Fibroblast of skin of left quadriceps (primary cell): ENCODE measurements around the gene CCDC86.

Source experiments
- DNase-seq, 2 experiments: peaks; one replicate each; pipeline ENCODE4 v3.0.0-alpha.2; 2013; ENCODE audit warnings: low read depth in 2 of 2

The CCDC86 gene

DNA sequence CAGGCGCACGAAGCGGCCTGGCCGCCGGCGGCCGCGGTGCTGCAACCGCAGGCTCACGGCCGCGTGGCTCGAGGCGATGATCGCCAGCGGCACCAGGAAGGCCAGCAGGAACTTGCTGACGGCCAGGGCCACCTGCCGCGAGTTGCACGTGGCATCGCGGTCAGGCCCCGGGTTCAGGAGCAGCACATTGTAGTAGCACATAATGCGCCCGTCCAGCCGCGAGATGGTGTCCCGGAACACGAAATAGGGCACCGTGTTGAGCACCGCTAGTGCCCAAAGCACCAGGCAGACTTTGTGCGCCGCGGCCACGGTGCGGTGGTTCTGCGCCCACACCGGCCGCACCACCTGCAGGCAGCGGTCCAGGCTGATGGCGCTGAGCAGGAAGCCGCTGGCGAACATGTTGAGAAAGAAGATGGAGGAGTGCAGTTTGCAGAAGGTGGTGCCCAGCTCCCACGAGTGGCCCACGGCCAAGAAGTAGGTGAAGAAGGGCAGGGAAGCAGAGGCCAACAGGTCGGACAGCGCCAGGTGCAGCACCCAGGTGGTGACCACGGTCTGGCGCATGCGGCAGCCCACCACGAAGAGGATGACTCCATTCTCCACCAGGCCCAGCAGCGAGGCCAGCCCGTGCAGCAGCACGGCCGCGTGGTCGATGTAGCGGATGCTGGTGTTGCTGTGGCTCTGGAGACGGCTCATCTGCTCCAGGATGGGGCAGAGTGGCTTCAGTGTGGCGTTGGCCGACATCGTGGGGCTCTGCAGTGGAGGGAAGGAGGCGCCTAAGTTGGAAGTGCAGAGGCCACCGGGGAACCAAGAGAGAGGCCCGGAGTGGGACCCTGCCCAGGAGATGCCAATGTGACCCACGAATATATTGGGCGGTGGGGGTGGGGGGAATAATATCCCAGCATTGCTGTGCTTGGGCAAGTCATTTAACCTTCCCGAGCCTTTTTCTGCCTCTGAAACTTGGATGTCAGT, 11.4 kb downstream of the CCDC86 start:
- no peak for DNase-seq

DNA sequence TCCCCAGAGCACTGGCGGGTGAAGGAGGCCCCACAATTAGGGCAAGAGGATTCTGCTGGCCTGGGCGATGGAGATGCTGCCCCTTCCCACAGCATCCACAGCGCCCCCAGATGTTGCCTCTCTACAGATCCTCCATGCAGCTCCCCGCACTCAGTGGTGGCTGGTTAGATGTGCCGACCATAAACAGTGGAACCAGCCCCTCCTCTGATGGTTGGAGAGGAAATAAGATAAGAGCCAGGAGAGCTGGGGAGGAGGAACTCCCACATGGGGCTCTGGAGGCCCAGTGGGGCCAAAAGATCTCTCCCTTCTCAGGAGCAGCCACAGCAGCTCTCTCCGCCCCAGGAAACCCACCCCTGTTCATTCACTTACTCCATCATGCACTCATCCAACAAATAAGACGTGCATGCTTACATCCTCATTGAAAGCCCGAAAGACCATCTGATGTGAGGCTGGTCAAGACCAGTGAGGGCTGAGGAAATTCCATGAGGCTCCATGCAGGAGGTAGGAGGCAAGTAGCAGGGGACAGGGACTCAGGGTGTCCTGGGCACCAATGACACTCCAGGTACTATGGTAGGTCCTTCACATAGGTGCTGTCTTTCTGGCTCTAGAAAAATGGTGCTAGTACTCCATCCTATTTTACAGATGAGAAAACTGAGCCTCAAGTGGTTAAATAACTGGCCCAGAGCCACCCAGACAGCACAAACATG, 12.4 kb downstream of the CCDC86 start:
- no peak for DNase-seq

DNA sequence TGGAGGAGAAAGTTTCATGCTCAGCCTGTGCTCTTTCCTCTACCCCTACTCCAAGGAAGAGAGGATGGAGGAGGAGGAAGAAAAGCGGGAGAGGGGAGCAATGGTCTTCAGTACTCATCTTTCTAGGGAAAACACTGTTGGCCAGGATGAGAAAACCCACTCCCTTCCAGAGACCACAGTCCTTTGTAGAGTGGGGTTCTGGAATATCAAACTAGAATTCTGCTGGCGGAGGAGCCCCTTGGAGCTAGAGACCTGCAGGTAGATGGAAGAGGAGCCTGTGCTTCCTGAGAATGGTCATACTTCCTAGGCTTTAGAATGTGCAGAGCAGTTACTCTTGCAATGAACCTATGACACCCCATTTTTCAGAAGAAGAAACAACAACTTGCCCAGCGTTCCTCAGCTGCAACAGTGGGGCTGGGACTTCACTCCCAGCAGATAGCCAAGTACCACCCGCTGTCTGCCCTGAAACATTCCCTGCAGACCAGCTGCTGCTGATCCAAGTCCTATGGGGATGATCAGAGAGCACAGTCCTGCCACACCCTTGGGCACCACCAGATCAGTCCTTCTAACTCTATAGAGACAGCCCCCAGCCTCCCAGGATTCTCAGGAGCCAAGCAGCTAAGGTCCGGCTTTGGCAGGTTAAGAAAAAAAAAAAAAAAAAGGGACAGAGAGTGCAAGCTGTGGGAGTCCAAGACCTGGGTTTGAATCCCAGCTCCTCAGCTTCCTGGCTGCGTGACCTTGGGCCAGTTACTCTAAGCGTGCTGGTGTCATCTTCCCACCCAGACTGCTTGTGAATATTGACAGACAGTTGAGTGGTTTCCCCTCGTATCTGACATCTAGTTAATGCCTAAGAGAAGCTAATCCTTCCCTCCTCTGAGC, 13.2 kb downstream of the CCDC86 start:
- DNase-seq = no peak

DNA sequence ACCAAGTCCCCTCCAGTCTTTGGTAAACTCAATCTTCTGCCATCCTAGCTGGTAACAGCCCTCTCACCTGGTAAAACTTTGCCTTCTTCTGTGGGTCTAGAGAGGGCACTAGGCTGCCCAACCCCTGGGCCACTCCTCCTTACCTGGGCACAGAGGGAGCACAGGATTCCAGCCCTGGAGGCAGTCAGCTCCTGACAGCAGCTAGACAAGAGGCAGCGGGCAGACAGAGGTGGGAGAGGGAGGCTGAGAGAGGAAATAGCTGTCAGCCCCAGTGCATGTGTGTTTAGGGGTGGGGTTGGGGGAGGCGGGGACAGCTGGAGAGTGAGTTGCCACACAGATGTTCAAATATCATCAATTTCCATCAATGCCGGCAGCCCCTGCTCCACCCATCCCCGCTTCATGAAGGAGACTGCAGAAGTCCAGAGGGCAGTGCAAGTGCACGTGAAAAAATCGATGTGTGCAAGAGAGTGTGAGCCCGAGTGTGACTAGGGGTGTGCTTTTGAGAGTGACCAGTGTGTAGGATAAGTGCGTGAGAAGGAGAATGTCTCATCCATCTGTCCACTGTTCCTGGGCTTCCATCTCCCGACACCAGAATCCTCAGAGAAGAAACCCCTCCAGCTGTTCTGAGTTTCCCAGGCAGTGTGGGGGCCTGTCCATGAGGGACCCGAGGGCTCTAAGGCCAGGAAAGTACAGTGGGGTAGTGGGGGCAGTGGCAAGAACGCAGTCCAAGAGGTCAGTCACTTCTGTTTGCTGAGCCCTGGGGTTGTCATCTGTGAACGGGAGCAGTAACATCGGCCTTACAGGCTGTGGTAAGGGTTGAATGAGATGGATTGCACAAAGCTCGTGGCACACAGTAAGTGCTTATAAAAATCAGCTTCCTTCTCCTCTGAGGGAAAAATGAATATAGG, 14.1 kb downstream of the CCDC86 start, which contains the start of gene PTGDR2:
PTGDR2 (minus strand) TSS at position 225 of the 908 bp plus-strand sequence. CDS start 2,228 bp downstream, outside the sequence.
- DNase-seq = no peak

DNA sequence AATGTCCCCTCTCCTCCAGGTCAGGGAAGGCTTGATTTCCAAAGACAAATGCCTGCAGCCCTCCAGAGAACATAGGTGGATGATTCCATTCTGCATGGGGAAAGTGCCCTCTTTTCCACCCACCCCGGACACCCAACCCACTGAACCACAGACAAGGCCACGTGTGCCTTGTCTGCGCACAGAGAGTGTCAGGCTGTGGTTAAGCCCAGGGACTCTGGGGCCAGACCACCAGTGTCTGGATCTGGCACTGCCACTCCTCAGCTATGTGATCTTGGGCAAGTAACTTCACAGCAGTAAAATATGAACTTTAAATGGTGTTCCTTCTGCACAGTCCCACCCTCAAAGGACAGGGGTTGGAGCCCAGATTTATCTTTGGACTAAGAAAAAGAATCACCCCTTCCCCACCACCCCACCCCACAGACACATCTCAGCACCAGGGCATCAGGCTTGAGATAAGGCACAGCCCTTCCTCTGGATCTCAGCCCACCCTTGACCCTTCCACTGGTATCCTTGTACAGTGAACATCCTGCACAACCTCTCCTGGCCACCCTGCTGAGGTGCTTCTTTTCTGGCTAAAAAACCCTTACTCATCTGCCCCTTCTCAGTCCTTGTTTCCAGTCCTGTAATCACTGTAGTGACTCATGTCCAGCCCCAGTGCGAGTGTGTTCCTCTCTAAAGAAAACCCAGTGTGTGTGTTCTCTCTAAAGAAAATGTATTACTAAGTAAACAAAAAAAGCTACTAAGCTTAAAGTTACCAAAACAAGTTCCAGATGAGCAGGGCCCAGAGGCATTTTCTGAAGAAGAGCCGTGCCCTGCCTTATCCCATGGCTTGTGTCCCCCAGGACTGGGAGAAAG, 15.7 kb downstream of the CCDC86 start:
- DNase-seq = no peak

DNA sequence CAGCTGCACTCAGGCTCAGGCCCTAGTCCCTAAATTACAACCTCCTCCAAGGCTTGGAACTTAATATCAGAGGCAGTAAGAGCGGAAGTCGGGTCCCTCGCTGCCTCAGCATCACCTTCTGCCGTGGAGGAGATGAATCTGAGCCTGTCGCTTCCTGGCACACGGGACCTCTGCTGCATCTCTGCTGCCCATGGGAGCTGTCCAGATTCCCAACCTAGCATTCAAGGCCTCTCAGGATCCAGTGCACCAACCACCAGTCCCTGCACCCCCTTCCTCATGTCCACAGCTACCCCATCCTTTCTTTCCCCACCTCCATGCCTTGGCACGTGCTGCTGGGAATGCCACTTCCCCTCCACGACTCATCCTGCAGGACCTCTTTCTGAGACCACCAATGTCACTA, 16.3 kb downstream of the CCDC86 start:
- no peak for DNase-seq

DNA sequence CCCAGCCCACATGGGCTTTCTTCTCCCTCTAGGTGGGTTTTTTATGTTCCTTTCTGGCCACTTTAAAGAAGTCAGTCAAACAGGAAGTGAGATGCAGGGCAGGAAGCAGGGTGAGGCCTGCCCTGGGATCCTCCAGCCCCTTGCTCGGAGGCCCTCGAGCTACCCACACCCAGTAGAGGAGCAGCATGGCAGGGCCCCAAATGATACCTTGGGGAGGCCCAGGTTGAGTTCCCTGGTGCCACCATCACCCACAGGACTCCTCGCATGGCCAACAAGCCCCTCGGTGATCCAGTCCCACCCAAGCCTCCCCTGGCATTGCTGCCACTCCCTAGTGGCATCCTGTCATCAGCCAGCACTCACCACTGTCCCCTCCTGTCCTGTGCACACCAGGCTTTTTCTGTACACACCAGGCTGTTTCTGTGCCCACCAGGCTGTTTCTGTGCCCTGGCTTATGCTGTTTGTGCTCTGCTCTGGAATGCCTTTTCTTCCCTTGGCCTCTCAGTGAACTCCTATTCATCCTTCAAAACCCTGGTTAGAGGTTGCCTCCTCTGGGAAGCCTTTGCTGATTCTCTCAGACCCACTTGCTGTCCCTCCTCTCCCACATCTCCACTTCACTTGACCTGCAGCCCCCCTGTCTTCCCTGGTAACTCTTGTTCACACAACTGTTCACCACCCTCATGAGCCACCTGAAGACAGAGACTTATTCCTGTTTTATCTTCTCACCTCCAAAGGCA, 17.0 kb downstream of the CCDC86 start:
- DNase-seq = no peak

DNA sequence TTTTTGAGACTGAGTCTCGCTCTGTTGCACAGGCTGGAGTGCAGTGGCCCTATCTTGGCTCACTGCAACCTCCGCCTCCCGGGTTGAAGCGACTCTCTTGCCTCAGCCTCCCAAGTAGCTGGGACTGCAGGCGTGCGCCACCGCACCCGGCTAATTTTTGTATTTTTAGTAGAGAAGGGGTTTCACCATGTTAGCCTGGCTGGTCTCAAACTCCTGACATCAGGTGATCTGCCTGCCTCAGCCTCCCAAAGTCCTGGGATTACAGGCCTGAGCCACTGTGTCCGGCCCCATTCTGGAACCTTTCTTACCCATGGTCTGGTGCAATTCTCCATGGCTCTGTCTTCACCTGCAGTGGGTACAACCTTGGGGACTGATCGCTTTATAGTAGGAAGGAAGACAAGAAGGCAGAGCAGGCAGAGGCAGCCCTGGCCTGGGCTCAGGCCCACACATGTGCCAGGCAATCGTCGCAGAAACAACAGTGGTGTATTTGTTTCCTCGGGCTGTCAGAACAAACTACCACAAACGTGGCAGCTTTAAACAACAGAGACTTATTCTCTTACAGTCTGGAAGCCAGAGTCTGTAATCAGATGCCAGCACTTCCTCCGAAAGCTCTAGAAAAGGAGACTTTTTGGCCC, 17.8 kb downstream of the CCDC86 start:
- no peak for DNase-seq

DNA sequence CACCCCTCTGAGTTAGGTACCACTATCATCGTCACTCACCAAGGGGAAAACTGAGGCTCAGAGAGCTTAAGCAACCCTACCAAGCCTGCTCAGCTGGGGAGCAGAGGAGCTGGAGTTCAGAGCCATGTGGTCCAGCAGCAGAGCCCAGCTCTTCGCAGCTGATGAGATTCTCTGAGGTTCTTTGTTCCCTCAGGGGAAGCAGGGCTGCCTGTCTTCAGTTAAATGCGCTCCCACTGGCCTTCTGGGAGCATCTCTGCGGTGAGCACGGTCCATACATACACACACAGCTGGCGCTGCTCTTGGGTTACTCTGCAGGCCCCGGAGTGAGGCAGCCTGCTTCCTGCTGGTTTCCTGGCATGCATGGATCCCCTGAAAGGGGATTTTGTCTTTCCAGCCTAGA, 19.0 kb downstream of the CCDC86 start:
- DNase-seq = peak in 1 of 2 experiments; percentile 8

DNA sequence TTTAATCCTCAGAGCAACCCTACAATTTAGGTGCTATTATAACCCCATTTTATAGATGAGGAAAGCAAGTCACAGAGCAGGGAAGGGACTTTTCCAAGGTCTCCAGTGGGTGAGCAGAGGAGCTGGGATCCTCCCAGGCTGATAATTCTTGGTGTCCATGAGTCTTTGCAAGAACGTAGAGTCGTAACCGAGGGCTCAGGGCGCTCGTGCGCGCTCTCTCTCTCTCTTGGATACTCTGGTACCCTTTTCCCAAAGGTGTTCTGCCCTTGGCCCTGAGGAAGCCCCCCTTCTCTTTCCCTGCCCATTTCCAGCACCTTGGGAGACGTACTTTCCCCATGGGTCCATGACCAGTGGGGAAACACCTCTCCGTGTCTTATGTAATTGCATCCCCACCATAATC, 20.3 kb downstream of the CCDC86 start:
- DNase-seq = no peak

DNA sequence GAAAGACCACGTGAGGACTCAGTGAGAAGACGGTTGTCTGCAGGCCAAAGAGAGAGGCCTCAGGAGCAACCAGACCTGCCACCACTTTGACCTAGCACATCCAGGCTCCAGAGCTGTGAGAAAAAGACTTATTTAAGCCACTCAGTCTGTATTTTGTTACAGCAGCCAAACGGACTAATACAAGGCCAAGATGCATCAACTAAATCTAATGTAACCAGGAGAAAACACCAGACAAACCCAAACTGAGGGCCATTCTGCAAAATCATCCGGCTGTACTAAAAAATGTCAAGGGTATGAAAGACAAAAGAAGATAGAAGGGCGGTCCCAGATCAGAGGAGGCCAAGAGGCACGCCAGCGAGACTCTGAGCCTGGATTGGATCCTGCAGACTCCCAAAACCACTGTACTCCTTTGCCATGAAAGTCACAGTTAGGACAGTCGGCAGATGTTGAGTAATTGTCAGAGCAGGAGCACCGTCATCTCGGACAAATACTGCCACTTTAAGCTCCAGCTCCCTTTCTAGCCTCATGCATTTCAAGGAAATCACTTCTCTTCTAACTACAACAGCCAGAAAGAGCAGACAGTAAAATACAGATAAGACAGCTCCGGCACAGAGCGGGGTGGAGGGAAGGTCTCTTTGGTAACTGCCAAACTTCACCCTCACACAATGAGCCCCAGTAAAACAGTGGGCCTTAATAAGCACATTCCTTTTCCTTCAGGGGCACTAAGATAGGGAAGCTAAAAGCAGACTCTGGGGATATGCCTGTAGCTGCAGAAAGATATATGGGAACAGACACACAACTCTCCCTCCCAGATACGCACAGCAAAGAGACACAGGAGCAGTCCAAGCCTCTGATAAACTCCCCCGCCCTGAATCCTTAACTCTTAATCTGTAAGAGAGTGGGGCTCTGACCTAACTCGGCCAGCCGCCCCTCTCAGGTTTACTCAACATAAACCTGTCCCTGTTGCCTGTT, 21.9 kb downstream of the CCDC86 start:
- DNase-seq = no peak

DNA sequence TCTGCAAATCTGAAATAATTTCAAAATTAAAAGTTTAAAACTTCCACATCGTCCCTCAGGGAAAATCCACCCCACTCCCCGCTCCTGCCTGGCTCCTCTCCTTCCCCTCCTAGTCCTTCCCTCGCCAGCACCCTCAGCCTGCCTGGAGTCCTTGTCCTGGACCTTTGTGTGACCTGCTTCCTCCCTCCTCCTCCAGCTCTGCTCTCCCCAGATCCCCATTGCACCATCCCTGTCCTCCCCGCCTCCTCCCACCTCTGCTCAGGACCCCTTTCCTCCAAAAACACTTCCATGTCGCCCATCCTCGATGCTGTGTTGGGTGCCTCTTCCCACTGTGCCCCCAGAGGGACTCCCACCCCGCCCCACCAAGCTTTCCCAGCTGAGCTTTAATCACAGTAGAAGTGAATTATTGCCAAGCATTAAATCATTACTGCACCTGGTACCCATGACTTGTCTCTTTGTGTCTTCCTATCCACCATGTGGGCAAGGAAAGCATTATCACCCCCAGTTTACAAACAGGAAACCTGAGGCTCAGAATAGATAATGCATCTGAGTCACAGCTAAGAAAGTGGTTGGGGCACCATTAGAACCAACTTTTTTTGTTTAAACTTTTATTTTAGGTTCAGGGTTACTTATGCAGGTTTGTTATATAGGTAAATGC, 23.1 kb downstream of the CCDC86 start:
- DNase-seq = no peak

DNA sequence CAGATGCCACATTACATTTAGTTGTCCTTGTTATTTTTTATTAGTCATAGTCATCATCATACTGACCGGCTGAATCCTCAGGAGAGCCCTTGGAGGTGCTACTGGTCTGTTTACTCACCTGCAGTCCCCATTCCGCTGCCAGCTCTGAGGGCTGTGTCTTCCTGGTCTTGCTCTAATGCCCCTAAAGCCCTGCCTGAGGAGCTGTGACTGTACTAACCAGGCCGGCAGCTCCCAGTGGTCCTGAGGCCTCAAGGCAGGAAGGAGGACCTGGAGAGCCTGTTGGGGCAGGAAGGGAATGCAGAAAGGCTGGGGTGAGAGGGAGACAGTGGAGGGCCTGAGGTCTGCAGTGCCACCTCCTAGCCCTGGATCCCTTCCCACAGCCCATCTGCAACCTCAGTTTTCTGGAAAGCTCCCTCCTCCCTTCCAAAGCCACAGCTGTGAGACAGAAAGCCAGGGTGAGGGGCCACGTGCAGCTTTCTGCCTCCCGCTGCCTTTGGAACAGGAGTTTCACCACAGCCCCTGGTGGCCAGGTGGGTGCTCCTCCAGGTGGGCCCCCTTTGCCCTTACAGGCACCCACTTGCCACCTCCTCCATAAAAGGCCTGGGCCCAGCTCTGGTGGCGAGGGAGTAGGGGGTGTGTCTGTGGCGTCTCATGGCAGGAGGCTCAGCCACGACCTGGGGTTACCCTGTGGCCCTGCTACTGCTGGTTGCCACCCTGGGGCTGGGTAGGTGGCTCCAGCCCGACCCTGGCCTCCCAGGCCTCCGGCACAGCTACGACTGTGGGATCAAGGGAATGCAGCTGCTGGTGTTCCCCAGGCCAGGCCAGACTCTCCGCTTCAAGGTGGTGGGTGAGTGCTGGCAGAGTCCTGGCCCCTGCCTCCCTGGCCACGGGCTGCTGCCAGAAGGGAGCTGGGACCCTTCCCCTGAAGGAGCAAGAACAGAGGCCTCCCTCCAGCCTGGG, 25.3 kb downstream of the CCDC86 start, which contains the start of gene ZP1:
ZP1 (plus strand) TSS at position 632 of the 960 bp plus-strand sequence; CDS start at position 652, 20 bp downstream.
- no peak for DNase-seq

DNA sequence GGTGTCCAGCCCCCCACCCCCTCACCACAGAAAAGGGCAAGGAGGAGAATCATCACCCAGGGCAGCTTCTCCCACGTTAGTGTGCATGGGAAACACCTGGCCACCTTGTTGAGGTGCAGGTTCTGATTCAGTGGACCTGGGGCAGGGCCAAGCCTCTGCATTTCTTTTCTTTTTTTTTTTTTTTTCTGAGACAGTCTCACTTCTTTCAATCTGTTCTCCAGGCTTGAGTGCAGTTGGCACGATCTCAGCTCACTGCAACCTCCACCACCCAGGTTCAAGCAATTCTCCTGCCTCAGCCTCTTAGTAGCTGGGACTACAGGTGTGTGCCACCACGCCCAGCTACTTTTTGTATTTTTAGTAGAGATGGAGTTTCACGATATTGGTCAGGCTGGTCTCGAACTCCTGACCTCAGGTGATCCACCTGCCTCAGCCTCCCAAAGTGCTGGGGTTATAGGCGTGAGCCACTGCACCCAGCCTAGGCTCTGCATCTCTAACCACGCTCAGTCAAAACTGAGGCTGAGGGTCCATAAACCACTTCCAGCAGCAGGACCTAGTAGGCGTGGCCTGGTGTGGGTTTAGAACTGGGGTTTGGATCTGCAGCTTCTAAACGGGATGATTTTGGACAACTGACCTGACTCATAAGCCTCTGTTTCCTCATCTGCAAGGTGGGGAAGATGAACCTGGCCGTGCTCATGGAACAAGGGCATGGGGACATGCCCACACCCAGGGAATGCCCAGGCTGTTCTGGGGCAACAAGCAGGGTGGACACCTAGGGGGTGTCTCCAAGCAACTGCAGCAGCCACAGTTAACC, 26.2 kb downstream of the CCDC86 start:
- no peak for DNase-seq
